Measurements from ENCODE around the gene SPATA31E1. TPM values are rescaled to one million over a fixed set of nuclear protein-coding genes. Genes with fewer than 3 reads are reported as not detected.

SPATA31E1 gene
- total RNA-seq, 1 donor from 2014 or later: not detected

GRCh38 chr9:87853302-87853701 lies 29.4 kb upstream of the SPATA31E1 start:
- H3K27ac Mint-ChIP-seq (ENCODE audit: unreplicated experiment): no peak overlapping the region

GRCh38 chr9:87853876-87854579 lies 28.6 kb upstream of the SPATA31E1 start:
- Mint-ChIP-seq H3K27me3 (ENCODE audit: unreplicated experiment) (no peaks in the 10 kb centered on the region), H3K9me3 (ENCODE audit: unreplicated experiment) (no peaks in the 10 kb centered on the region), H3K36me3 (ENCODE audit: unreplicated experiment) (no peaks in the 10 kb centered on the region), H3K27ac (ENCODE audit: unreplicated experiment) (no peak overlapping the region), H3K4me3 (ENCODE audit: unreplicated experiment) (no peak overlapping the region), H3K4me1 (ENCODE audit: unreplicated experiment) (peaks cover 9% of the 10 kb centered on the region)
- no peak for TF ChIP-seq CTCF (IDR thresholded peaks at IDR 0.05)
- DNase-seq (ENCODE audit: extremely low spot score, unreplicated experiment): no peak

More at GRCh38 chr9:87853302-87853701, 29.4 kb upstream of the SPATA31E1 start:
- TF ChIP-seq CTCF (IDR thresholded peaks at IDR 0.05): no peak
- Mint-ChIP-seq H3K27me3 (ENCODE audit: unreplicated experiment) (peaks cover 4% of the 10 kb centered on the region), H3K36me3 (ENCODE audit: unreplicated experiment) (no peaks in the 10 kb centered on the region), H3K4me1 (ENCODE audit: unreplicated experiment) (peaks cover 9% of the 10 kb centered on the region), H3K9me3 (ENCODE audit: unreplicated experiment) (no peaks in the 10 kb centered on the region), H3K4me3 (ENCODE audit: unreplicated experiment) (no peak overlapping the region)
- DNase-seq (ENCODE audit: extremely low spot score, unreplicated experiment): no peak

DNA sequence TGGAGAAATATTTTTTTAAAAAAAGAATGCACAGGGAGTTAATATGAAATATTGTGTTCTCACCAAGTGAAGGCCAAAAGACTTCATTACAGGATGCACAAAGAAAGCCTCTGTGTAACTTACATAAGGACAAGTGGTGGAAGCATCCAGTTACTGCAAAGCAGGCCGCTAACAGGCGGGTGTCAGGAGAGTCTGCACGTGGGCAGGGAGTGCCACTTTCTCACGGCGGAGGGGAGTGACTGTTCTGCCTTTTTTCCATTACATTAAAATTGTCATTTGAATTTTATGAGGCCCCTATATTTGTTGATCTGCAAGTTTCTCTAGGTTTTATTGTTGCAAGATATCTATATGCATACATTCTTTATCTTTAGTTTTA lies 28.1 kb upstream of the SPATA31E1 start:
- Mint-ChIP-seq H3K4me1 (ENCODE audit: unreplicated experiment) (peaks cover 9% of the 10 kb centered on the region), H3K27me3 (ENCODE audit: unreplicated experiment) (no peaks in the 10 kb centered on the region), H3K4me3 (ENCODE audit: unreplicated experiment) (no peak overlapping the region), H3K9me3 (ENCODE audit: unreplicated experiment) (no peaks in the 10 kb centered on the region), H3K27ac (ENCODE audit: unreplicated experiment) (no peak overlapping the region), H3K36me3 (ENCODE audit: unreplicated experiment) (no peaks in the 10 kb centered on the region)
- no peak for TF ChIP-seq CTCF (IDR thresholded peaks at IDR 0.05)
- DNase-seq (ENCODE audit: extremely low spot score, unreplicated experiment): no peak

DNA sequence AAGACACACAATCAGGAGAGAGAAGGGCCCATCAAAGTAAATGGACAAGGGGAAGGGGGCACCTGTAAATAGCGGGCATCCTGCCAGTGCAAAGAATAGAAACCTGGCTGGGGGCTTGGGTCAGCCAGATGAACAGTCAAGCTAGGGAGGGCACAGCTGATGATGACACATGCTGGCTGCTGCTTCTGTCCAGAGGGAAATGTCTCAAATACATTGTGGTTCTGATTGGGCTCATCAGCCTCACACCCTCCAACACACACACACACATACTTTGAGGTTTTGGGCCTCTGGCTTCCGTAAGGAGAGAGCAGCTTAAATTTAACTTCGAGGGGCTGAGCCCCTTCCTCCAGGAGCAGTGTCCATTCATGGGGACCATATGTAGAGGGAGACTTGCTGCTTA lies 27.6 kb upstream of the SPATA31E1 start:
- H3K4me1 Mint-ChIP-seq (ENCODE audit: unreplicated experiment): peaks cover 9% of the 10 kb centered on the region
- H3K27ac Mint-ChIP-seq (ENCODE audit: unreplicated experiment): no peak overlapping the region
- TF ChIP-seq CTCF (IDR thresholded peaks at IDR 0.05): no peak
- H3K4me3 Mint-ChIP-seq (ENCODE audit: unreplicated experiment): no peak overlapping the region
- H3K27me3 Mint-ChIP-seq (ENCODE audit: unreplicated experiment): no peaks in the 10 kb centered on the region
- H3K9me3 Mint-ChIP-seq (ENCODE audit: unreplicated experiment): no peaks in the 10 kb centered on the region
- H3K36me3 Mint-ChIP-seq (ENCODE audit: unreplicated experiment): no peaks in the 10 kb centered on the region
- DNase-seq (ENCODE audit: extremely low spot score, unreplicated experiment): no peak

DNA sequence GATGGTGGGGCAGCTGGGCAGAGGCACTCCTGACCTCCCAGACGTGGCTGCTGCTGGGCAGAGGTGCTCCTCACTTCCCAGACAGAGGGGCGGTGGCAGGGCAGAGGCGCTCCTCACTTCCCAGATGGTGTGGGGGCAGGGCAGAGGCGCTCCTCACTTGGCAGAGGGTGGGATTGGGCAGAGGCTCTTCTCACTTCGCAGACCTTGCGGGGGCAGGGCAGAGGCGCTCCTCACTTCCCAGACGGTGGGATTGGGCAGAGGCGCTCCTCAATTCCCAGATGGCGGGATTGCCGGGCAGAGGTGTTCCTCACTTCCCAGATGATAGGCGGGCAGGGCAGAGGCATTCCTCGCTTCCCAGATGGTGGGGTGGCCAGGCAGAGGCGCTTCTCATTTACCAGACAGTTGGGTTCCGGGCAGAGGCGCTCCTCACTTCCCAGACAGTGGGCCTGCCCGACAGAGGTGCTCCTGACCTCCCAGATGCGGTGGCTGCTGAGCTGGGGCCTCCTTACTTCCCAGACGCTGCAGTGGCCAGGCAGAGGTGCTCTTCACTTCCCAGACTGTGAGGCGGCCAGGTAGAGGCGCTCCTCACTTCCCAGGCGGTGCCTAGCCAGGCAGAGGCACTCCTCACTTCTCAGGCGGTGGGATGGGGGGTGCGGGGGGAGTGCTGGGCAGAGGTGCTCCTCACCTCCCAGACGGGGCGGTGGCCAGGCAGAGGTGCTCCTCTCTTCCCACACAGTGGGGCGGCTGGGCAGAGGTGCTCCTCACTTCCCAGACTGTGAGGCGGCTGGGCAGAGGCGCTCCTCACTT lies 25.3 kb upstream of the SPATA31E1 start:
- Mint-ChIP-seq H3K9me3 (ENCODE audit: unreplicated experiment) (peaks cover 10% of the 10 kb centered on the region), H3K27ac (ENCODE audit: unreplicated experiment) (no peak overlapping the region), H3K36me3 (ENCODE audit: unreplicated experiment) (peaks cover 2% of the 10 kb centered on the region), H3K27me3 (ENCODE audit: unreplicated experiment) (no peaks in the 10 kb centered on the region), H3K4me3 (ENCODE audit: unreplicated experiment) (no peak overlapping the region), H3K4me1 (ENCODE audit: unreplicated experiment) (peaks cover 3% of the 10 kb centered on the region)
- no peak for DNase-seq (ENCODE audit: extremely low spot score, unreplicated experiment)
- no peak for TF ChIP-seq CTCF (IDR thresholded peaks at IDR 0.05)

Data from osteocyte (in vitro differentiated cells).